NCI-H1694 (cell line): Measurements from ENCODE around the gene YWHAB.
"Not testable (repeated sequence)": the region's sequence is repeated elsewhere in the genome, so short reads cannot be mapped to it uniquely, and the experiment has no call there.

Source experiments
- DNase-seq: peaks from one replicate; lab custom pipeline; 2025; lab: John Stamatoyannopoulos, UW

Gene YWHAB

GRCh38 chr20:44866703-44867335 lies 18.7 kb upstream of the YWHAB start:
- no peak for DNase-seq

DNA sequence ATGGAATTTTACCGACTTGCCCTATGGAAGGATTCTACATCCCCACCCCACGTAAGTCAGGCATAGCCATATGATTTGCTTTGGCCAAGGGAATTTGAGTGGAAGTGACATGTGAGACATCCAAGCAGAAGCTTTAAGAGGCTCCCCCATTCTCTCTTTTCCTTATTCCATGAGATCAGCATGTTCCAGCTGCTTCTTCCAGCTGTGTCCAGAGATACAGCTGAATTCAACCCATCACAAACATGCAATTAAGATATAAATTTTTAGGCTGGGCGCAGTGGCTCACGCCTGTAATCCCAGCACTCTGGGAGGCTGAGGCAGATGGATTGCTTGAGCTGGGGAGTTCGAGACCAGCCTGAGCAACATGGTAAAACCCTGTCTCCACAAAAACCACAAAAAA lies 16.0 kb upstream of the YWHAB start:
- DNase-seq = no peak

DNA sequence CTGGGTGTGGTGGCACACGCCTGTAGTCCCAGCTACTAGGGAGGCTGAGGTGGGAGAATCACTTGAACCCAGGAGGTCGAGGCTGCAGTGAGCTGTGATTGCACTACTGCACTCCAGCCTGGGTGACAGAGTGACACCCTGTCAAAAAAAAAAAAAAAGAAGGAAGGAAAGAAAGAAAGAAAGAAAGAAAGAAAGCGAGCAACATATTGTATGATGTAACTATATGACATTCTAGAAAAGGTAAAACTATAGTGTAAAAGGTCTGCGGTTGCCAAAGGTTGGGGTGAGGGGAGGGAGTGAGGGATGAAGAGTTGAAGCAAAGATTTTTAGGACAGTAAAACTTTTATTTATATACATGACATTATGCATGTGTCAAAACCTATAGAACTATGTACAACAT lies 3.1 kb upstream of the YWHAB start:
- not testable (repeated sequence) for DNase-seq

- no peak for DNase-seq
These were observed 2.1 kb upstream of the YWHAB start for GRCh38 chr20:44883214-44883902.

DNA sequence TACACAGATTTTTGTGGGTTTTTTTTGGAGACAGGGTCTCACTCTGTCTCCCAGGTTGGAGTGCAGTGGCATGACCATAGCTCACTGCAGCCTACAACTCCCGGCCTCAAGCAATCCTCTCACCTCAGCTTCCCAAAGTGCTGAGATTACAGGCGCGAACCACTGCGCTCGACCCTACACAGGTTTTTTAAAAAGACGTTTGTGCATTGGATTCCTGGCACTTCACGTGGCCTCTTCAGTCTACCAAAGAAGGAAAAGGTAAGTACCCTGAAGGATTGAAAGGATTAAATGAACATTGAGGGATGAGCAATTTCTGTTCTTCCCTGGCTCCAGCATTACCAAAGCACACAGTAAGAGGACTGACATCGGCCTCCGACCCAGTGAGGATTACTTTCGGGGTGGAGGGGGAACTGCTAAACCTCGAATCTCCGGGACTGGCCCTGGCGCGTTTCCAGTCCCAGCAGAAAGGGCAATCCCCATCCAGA lies 556 bp upstream of the YWHAB start:
- no peak for DNase-seq

- no peak for DNase-seq
These were observed 754 bp downstream of the YWHAB start for GRCh38 chr20:44886266-44886651.

GRCh38 chr20:44886828-44887227 lies 1.3 kb downstream of the YWHAB start:
- DNase-seq = no peak

- DNase-seq = no peak
These were observed 2.0 kb downstream of the YWHAB start for GRCh38 chr20:44887466-44887865.

GRCh38 chr20:44888226-44889103 lies 3.0 kb downstream of the YWHAB start:
- DNase-seq = no peak

DNA sequence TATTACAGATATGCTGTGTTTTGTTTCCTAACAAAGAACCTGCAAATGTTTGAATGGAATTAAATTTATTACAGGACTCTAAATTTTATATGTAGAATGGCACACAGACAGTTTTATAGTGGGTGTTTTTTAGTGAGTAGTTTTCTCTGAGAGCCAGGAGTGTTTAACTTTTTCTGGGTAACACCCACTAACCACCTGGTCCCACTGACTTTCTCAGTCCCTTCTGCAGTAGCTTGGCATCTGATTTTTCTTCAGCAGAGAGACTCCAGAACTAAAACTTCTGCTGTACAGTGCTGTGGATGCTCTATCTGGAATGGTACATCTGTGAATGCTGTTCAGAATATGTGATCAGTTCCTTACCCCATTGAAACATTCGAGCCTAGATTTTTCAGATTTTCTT lies 6.3 kb downstream of the YWHAB start:
- no peak for DNase-seq

GRCh38 chr20:44894959-44895358 lies 9.5 kb downstream of the YWHAB start:
- DNase-seq = no peak

- DNase-seq = no peak
These were observed 11.1 kb downstream of the YWHAB start for GRCh38 chr20:44896583-44896982.

- DNase-seq = no peak
These were observed 11.6 kb downstream of the YWHAB start for GRCh38 chr20:44897133-44897532.

GRCh38 chr20:44900231-44900854 lies 14.8 kb downstream of the YWHAB start:
- DNase-seq = no peak

- no peak for DNase-seq
These were observed 16.5 kb downstream of the YWHAB start for GRCh38 chr20:44901974-44902373.

GRCh38 chr20:44904377-44904776 lies 18.9 kb downstream of the YWHAB start:
- no peak for DNase-seq

DNA sequence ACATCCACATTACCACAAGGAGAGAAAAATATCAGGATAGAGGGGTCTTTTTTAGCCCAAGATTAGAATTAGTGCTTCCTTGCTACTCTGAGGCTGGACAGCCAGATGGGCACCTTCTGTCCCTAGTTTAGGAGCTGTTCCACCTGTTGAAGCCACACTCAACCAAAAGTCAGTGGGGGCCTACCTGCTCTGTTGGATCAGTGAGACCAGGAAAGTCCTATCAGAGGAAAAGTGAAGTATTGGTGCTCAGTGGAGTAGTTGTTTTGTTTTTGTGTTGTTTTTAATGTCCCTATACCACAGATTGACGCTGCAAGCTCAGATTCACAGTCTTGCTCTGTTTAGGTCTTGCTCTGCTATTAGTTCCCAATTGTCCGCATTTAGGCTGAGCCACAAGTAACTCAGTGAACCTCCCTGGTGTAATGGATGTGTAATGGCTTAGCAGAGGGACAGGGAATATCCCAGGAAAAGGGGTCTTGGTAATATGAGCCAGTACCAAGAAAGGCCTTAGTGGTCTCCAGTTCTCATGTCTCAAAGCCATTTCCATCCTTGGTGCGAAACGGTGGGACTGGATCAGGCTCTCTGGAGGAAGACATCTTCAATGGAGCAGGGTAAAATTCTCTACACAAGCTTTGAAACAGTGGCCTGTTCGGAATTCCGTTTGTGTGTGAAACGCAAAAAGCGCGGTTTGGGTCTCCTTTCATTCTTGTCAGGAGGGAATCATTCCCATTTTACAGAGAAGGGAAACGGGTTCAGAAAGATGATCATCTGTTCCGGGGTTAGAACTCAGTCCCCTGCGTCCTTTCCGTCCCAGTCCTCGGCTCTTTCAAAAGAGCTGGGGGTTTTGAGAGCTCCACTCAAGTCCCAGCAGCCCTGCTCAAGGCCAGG lies 23.7 kb downstream of the YWHAB start:
- DNase-seq = no peak

- no peak for DNase-seq
These were observed 24.6 kb downstream of the YWHAB start, which contains the start of gene PABPC1L for GRCh38 chr20:44909872-44910689. Gene PABPC1L, plus strand, starts transcription at chr20:44910060. Its CDS starts 84 bp downstream, at chr20:44910144.

- DNase-seq = no peak
These were observed 25.3 kb downstream of the YWHAB start for GRCh38 chr20:44910690-44911262.
